Astrocyte (in vitro differentiated cells and primary cell): ENCODE results near the gene TSR2.

Experiments
- EZH2 ChIP-seq: IDR thresholded peaks from 2 replicates; pipeline ENCODE4 v1.6.1; 2012; ENCODE audit warnings: mild to moderate bottlenecking, low read length, inconsistent platforms; ENCODE audit not compliant: insufficient read depth
- TF ChIP-seq, protein P1 (sequence below): IDR thresholded peaks from 2 replicates; pipeline ENCODE4 v1.5.1; 2011; ENCODE audit warnings: low read depth, mild to moderate bottlenecking, inconsistent platforms, low read length, moderate library complexity; ENCODE audit not compliant: insufficient read depth

DNA sequence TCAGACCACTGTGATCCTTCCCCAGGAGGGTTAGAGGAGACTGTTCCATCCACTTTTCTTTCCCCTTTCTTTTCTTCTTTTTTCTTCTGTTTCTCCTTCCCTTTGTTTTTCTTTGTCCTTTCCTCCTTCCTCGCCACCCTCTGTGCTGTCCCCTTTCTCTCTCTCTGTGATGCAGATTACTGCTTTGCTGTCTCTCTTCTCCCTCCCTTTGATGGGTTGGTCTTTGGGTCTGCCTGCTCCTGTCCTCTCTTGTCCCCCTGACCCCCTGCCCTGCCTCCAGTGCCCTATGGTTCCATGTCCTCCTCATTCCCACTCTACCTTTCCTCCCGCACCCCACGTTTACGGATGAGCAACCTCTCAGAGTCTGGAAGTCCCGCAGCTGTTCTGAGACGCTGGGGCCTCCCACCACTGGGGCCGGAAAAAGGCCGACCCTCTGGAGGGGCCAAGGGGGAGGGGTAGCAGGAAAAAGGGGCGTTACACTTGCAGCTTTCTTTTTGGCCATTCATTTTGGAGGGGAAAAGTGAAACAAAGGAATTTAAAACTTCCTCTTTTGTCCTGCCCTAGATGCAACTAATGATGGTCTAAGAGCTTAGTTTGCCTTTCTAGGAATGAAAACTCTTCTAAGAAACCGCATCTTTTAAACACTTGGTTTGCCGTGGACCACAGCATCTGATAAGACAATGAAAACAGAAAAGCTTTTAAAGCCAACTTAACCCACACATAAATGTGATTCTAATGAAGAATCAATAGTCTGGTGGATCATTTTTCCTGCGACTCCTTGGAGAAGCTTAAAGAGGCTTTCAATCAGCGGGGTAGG lies 24.5 kb upstream of the TSR2 start:
- TF ChIP-seq, protein P1, sequence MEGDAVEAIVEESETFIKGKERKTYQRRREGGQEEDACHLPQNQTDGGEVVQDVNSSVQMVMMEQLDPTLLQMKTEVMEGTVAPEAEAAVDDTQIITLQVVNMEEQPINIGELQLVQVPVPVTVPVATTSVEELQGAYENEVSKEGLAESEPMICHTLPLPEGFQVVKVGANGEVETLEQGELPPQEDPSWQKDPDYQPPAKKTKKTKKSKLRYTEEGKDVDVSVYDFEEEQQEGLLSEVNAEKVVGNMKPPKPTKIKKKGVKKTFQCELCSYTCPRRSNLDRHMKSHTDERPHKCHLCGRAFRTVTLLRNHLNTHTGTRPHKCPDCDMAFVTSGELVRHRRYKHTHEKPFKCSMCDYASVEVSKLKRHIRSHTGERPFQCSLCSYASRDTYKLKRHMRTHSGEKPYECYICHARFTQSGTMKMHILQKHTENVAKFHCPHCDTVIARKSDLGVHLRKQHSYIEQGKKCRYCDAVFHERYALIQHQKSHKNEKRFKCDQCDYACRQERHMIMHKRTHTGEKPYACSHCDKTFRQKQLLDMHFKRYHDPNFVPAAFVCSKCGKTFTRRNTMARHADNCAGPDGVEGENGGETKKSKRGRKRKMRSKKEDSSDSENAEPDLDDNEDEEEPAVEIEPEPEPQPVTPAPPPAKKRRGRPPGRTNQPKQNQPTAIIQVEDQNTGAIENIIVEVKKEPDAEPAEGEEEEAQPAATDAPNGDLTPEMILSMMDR: no peak
- TF ChIP-seq EZH2: no peak
